UCSD-AML1 (cell line): ENCODE results near the gene LAIR1.
"Not testable (repeated sequence)": the region's sequence is repeated elsewhere in the genome, so short reads cannot be mapped to it uniquely, and the experiment has no call there.

ENCODE experiments used
- DNase-seq: peaks from one replicate; lab custom pipeline; 2025; ENCODE audit not compliant: unreplicated experiment; lab: John Stamatoyannopoulos, UW

The LAIR1 gene

DNA sequence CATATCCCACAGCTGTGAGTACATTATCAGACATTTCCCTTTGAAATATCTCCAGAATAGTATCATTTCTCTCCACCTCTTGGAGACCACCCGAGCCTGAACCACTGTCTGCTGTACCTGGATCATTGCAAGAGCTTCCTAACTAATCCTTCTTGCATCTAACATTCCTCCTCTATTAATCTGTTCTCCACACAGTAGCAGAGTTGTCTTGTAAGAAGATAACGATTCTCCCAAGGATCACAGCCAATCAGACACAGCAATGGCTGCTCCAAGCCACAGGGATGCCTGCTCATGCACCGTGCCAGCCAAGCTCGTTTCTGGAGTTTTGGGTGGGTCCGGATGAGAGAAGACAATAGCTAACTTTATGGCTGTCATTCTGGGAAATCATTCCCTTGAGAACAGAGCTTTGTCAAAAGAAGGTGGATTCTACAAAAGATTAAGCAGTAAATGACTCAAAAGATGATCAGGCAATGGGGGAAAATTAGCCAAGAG is 14.5 kb upstream of the LAIR1 start:
- no peak for DNase-seq

DNA sequence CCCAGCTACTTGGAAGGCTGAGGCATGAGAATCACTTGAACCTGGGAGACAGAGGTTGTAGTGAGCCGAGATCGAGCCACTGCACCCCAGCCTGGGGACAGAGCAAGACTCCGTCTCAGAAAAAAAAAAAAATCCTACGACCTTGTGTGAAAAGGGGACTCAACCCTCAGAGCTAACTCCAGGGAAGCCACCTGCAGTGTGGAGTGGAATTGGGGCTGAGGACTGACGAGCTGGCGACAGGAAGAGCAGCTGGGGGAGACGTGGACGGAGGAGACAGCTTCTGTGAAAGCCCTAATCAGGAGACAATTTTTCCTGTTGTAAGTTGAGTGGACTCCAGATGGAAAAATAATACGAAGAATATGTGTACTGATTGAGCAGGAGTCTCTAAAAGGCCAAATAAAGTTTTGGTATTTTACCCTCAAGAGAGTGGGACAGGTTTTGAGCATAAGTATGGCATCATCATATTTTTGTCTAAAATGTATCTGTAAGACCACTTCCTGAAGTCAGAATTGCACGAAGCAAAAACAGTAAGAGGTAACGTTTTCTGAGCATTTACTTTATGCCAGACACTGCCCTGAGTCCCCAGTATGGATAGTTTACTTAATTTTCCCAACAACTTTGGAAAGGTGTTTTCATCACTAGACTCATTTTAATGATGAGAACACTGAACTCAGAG is 12.0 kb upstream of the LAIR1 start:
- DNase-seq: no peak

DNA sequence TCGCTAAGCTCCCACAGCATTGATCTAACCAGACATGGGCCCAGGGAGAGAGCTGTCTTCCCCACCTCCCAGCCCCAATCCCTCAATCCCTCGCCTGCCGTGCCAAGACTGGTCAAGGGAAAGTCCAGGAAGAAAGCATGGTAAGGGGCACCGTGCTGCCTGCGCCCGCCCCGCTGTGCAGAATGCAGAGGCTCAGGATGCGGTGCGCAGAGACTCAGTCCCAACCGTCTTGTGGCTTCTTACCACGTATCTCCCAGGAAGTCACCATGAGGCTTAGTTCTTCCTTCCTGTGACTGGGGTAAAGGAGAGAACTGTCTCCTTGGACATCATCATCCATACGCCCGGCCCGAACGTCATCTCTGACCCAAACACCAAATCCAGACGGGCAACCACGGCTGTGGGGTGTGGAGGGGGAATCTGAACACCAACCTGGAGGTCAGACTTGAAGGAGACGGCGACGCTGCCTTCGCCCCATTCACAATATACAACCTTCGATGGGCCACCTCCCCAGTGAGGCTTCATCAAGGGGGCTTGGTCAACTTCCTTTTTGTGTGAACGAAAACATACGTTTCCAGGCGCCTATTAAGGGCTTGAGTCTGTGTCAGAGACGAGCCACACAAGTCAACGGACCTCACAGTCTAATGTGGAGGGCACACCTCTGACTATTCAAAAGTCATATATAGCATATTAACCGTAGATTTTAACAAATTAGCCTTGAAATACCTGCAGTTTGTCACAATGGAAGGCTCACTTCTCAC is 10.6 kb upstream of the LAIR1 start:
- DNase-seq: not testable (repeated sequence)

DNA sequence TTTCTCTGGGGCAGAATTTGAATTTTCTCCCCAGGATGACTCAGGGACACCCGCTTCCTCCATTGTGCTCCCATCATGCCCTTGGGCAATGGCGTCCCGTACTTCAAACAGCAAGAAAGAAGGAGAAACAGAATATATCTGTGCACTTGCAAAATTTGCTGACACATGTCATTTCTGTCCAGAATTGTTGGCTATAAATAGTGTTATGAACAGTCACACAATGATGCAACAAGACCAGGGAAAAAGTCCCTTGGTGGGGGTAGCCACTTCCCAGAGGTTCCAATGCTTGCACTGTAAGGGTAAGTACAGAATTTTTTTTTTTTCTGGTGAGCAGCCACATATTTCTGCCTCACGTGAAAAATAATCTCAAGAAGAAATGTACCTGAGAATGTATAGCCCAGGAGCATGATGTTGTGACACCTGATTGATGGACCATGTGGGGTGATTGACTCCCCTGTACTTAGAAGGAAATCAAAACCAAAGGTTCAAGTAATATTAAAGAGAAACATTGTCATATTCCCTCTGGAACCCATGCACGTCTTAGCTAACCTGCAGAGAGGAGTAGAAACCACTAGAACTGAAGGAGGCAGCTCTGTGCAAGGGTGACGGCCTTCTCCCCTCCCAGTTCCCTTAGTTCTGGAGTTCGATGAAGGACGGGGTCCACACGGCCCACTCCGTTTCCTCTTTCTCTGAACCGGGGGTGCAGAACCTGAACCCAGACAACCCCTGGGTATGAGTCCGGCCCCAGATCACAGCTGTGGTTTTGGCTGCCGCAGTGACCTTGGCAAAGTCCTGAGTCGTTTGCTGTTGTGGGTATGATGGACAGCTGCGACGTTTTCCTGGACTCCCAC is 9.3 kb upstream of the LAIR1 start:
- no peak for DNase-seq

DNA sequence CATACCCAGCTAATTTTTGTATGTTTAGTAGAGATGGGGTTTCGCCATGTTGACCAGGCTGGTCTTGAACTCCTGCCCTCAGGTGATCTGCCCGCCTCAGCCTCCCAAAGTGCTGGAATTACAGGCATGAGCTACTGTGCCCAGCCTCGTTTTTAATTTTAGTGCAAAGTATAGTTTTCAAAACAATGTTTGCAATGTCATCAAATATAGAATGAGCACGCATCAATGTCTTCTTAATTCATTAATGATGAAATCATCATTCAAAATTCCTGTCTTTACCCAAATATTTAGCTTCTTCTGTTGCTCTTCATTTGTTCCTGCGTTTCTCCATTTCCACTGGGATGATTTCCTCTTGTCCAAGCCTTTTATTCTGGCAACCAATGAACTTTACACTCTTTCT is 6.7 kb upstream of the LAIR1 start:
- not testable (repeated sequence) for DNase-seq

DNA sequence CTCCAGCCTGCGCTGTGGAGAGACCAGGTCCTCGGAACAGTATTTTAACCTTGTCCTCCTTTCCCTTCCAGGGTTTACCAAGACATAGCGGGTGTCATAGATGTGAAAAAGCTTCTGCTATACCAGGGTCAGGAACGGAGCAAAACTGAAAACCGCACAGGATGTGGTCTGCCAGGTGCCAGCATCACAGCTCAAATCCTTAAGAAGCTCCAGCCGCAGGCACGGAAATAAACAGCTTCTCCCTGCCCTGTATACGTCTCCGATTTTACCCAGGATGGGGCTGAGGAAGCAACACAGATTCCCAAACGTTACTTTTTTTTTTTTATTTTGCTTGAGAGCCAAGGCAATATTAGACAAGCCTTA is 5.7 kb upstream of the LAIR1 start:
- DNase-seq: peak; percentile 61

DNA sequence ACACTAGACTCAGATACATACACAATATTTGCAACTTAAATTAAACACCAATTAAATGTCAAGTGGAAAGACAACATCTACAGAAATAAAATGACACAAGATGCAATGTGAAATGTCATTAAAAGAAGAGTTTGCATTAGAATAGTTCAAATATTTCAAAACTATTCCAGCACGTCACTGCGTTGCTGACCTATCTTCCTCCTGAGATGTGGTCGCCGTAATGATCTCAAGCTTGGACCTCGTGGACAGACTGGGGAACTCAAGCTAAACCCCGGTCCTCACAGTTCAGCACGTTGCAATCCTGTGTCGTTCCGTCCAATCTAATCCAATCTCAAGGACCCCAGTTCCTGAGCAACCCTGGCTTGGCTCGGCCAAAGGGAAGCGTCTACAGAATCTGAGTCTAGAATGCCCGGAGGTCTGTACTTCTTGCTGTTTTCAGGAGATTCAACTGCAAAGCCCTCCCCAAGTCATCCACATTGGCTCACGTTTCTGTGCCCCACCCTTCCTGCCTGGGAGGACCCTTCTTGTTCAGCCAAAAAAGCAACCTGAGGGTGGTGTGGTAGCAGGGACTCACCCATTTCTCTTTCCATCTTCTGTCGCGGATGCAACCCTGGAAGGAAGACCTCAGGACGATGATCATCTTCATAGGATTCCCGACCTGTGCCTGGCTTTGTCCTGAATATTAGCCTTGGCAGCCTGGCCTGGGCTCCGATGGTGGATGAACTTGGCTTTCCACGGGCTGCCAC is 5.1 kb upstream of the LAIR1 start:
- DNase-seq: not testable (repeated sequence)

DNA sequence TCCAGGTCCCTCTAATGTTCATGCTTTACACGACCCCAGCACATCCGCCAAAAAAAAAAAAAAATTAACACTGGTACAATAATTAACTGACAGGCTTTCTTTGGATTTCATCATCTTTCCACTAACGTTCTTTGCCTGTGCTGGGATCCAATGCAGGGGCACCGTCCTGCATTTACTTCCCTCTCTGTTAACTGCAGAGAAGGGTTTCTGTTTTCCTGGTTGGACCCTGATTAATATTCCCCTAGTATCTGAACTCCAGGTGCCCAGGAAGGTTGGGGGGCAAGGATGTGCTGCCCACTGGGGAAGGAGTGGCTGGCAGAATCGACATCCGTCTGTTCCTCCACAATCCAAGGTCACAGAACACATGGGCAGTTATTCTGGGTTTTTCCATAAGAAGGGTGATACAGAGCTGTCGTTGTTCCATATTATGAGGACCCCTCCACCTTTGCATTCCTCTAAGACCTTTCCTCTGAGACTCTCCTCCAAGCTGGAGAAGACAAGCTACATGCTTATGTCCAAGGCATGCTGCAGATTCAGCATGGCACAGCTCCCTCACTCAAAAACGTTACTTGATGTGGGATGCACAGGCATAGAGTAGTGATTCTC is 4.5 kb upstream of the LAIR1 start:
- no peak for DNase-seq

DNA sequence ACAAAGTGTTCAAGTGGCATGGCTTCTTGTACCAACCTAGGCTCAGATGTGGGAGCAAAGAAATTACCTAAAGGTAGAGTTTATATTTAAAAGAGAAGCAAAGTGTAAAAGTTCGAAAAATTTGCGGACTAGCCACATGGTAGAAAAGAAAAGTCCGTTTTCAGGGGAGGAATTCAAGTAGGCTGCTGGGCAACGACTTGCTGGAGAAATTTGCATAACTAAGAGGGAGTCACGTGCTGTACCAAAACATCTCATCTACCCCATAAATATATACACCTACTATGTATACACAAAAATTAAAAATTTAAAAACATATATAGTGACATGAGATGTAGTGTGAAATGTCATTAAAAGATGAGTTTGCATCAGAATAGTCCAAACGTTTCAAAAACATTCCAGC is 2.1 kb upstream of the LAIR1 start:
- DNase-seq: no peak

DNA sequence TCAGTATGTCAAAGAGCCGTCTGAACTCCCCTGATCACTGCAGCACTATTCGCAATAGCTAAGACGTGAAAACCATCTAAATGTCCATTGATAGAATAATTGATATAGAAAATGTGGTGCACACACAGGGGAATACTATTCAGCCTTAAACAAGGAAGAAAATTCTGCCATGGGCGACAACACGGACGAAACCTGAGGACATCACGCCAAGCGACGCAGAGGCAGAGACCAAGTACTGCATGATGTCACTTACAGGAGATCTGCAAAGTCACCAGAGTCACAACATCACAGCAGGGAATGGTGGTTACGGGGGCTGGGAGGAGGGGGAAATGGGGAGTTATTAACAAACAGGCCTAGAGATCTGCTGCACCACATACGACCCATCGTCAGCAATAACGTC is 1.1 kb upstream of the LAIR1 start:
- DNase-seq: not testable (repeated sequence)

DNA sequence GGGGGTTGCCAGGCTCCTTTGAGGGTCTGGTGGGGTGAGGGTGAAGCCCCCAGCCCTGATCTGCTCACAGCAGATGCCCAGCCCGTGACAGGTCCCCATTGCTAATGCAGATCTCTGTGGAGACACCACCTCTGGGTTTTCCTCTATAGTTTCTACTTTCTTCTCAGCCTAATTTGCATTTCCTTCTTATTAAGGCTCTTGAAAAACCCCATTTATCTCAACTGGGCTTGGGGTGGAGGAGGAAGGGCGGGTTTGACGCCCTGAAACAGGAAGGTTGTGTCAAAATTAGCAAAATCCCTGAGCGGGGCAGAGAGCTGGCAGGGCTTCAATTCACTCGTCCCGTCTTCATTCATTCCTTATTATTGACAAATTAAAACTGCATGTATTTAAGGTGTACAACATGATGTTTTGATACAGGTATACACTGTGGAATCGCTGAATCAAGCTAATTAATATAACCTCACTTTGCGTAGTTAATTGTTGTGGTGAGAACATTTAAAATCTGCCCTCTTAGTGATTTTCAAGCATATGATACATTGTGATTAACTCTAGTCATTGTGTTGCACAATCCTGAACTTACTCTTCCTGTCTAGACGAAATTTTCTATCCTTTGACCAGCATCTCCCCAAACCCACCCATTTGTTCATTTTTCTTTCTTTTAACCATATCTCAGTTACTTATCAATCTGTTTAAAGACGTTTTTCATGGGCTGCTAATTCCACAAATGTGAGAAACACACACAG is 2.9 kb downstream of the LAIR1 start:
- not testable (repeated sequence) for DNase-seq

DNA sequence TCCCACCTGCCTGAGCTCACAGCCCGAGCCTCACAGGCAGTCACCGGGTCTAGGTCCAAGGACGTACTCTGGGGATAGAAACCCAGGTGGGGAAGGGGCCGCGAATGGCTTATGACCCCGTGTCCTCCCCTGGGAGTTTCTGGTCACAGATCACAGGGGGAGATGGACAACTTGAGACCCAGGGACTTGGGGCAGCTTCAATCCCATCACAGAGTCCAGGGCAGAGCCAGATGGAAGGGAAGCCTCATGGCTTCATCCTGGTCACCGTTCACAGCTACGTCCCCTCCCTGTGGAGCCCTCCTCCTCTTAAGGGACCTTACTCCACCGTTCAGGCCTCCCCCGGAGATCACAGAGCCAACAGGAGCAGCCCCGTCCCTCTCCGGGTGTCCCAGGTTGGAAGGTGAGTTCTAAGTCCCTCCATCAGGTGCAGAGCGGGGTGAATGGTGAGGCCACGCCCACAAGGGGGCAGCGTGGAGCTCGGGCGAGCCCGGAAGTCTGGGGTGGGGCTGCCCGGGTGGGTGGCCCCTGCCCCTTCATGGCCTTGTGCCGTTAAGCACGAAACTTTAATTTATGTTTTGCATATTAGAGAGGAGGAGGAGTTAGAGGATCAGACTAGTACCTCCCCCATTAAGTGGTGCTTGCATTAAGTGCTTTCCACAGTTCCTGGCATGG is 5.4 kb downstream of the LAIR1 start:
- not testable (repeated sequence) for DNase-seq

DNA sequence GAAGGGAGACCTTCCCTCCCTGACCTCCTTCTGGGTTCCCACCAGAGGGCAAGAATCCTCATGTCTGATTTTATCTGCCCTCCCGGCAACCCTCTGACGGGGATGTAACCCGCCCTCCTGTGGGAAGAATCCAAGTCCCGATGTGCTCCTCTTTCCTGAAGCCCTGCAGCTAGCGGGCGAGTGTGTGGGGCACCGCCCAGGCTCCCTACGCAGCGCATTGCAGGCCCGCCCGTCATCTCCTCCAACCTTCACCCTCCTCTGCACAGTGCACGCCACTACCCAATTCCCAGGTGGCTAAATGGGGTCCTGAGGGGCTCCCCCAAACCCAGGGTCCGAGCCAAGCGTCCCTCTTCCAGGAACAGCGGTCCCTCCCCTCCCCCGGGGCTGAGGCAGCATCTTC is 7.3 kb downstream of the LAIR1 start:
- DNase-seq: no peak

DNA sequence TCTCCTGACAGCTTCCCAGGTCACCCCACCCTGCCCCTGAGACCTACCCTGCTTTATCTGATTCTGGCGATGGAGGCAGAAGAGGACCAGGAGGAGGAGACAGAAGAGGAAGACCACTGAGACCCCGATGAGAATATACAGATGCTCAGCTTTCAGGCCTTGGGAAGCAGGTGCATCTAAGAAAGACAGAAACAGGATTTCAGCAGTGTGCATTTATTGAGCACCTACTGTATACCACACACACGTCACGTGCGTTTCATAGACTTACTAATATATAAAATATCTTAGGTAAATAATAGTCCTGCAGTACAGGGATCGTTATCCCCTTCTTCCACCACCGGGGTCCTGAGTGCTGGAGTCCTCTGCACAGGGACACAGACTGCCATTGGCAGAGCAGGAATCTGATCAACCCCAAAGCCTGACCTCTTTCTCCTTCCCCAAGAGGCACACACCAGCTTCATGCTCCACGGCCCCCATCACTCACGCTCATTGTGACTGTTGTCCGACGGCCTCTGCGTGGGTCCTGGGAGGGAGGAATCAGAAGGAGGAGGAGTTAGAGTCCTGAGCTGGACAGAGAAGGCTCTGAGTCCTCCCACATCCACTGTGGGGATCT is 8.2 kb downstream of the LAIR1 start:
- no peak for DNase-seq

DNA sequence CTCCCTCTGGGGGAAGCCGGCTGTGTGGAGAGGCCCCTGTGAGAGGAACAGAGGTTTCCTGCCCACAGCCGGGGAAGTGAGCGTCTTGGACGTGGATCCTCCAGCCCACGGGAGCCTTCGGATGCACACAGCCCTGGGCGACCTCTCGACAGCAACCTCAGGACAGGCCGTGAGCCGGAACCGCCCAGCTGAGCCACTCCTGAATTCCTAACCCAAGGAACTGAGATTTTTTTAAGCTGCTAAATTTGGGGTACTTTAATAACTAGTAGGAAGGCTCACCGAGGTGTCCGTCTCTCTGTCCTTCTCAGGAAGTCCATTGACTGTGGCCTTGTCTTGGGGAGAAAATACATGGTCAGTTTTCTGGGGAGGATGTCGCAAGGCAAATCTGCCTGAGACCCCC is 9.1 kb downstream of the LAIR1 start:
- DNase-seq: no peak

DNA sequence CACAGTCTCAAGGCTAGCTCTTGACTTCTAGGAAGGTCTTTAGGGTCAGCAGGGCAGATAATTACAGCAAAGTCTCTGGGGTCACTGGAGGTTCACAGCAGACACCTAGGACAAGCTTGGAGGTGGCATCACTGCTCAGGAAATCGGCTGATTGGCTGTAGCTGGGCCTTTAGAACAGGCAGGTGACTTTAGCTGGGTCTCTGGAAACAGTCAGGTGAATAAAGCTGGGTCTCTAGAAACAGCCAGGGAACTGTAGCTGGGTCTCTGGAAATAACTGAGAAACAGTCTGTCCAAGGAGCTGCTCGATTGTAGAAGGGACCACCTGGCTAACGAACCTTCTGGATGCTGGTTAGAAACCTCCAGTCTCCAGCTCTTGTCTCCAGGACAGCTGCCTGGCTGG is 10.0 kb downstream of the LAIR1 start:
- DNase-seq: no peak

DNA sequence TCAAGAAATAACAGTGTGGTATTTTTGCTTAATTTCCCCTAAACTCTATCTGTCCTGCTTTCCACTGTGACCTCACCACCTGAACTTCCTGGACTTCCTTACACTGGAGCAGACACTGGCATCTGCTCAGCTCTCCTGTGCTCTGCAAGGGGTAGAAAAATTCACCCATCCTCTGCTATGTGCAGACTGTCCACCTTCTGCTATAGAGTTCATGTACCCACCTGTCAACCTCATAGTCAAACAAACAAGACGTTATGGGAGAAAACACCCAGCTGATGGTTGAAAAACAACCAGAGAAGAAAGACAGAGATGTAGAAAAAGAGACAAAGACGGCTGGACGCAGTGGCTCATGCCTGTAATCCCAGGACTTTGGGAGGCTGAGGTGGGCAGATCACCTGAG is 12.2 kb downstream of the LAIR1 start:
- no peak for DNase-seq

DNA sequence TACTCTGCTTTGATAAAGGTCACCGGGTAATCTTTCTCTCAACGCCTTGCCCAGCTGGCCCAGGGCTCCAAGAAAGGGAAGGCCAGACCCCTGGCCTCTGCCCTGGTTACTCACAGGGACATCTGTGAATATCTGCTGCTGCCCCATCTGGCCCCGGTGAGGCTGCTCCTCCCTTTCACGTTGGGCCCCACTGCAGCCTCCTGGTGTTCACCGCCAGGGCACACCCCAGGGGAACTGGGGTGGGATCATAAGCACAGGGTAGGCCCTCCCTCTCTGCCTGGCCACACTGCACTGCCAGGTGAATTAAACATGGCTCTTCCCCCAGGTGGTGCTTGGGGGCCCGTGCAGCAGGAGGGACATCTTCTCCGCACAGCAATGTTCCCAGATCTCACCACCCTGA is 12.7 kb downstream of the LAIR1 start:
- no peak for DNase-seq

DNA sequence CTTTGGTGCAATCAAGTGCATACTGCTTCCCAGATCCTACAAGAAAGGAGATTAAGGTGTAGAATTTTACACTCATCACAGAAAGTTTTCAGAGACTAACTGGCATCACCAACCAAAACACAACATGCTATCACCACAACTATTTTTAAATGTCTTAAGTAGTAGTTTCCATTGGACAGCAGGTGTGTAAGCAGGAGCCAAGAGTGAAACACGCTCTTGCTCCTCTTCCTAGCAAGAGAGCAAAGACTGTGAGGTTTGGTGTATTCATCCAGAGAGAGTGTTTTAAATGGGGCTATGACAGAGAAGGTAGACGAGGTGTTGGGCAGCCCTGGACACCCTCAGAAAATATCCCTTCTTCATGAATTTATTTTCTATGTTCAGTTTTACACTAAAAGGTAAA is 13.3 kb downstream of the LAIR1 start:
- no peak for DNase-seq
